ENCODE measurements around the gene SLC7A5.

Gene SLC7A5

GRCh38 chr16:87809150-87809902 lies 60.0 kb downstream of the SLC7A5 start:
- peaks cover 24% of the 10 kb centered on the region for H3K4me1 ChIP-seq (ENCODE audit: control insufficient read depth, insufficient read depth, low read length)

GRCh38 chr16:87808108-87808507 lies 61.2 kb downstream of the SLC7A5 start:
- H3K9ac ChIP-seq (ENCODE audit: low read length) = no peak overlapping the region
- H3K27me3 ChIP-seq (ENCODE audit: control insufficient read depth, insufficient read depth, low read length) = no peaks in the 10 kb centered on the region
- H3K9me3 ChIP-seq (ENCODE audit: control insufficient read depth, insufficient read depth, low read depth, low read length) = peaks cover 9% of the 10 kb centered on the region; the same call in 1 of the 2 replicates
- peaks cover 24% of the 10 kb centered on the region for H3K4me1 ChIP-seq (ENCODE audit: control insufficient read depth, insufficient read depth, low read length)
- no peak overlapping the region for H3K27ac ChIP-seq (ENCODE audit: low read depth, low read length)
- H3K4me3 ChIP-seq (ENCODE audit: low read depth, low read length) = no peak overlapping the region
- no peaks in the 10 kb centered on the region for H3K36me3 ChIP-seq (ENCODE audit: control insufficient read depth, insufficient read depth, low read length)

More at GRCh38 chr16:87809150-87809902, 60.0 kb downstream of the SLC7A5 start:
- H3K27me3 ChIP-seq (ENCODE audit: control insufficient read depth, insufficient read depth, low read length) = no peaks in the 10 kb centered on the region
- H3K9ac ChIP-seq (ENCODE audit: low read length) = no peak overlapping the region
- no peak overlapping the region for H3K27ac ChIP-seq (ENCODE audit: low read depth, low read length)
- H3K4me3 ChIP-seq (ENCODE audit: low read depth, low read length) = no peak overlapping the region
- no peaks in the 10 kb centered on the region for H3K36me3 ChIP-seq (ENCODE audit: control insufficient read depth, insufficient read depth, low read length)
- H3K9me3 ChIP-seq (ENCODE audit: control insufficient read depth, insufficient read depth, low read depth, low read length) = peaks cover 5% of the 10 kb centered on the region; the same call in 1 of the 2 replicates

GRCh38 chr16:87806641-87807546 lies 62.4 kb downstream of the SLC7A5 start:
- H3K9ac ChIP-seq (ENCODE audit: low read length) = peak overlapping the region; percentile 32
- peaks cover 9% of the 10 kb centered on the region; the same call in 1 of the 2 replicates for H3K9me3 ChIP-seq (ENCODE audit: control insufficient read depth, insufficient read depth, low read depth, low read length)
- H3K4me3 ChIP-seq (ENCODE audit: low read depth, low read length) = no peak overlapping the region
- no peaks in the 10 kb centered on the region for H3K36me3 ChIP-seq (ENCODE audit: control insufficient read depth, insufficient read depth, low read length)
- H3K27me3 ChIP-seq (ENCODE audit: control insufficient read depth, insufficient read depth, low read length) = no peaks in the 10 kb centered on the region
- H3K4me1 ChIP-seq (ENCODE audit: control insufficient read depth, insufficient read depth, low read length) = peaks cover 24% of the 10 kb centered on the region
- peak overlapping the region; percentile 43; the same call in 1 of the 2 replicates for H3K27ac ChIP-seq (ENCODE audit: low read depth, low read length)

GRCh38 chr16:87806261-87806640 lies 63.1 kb downstream of the SLC7A5 start:
- no peak overlapping the region for H3K4me3 ChIP-seq (ENCODE audit: low read depth, low read length)
- H3K9ac ChIP-seq (ENCODE audit: low read length) = no peak overlapping the region
- H3K27ac ChIP-seq (ENCODE audit: low read depth, low read length) = no peak overlapping the region
- H3K27me3 ChIP-seq (ENCODE audit: control insufficient read depth, insufficient read depth, low read length) = no peaks in the 10 kb centered on the region
- no peaks in the 10 kb centered on the region for H3K36me3 ChIP-seq (ENCODE audit: control insufficient read depth, insufficient read depth, low read length)
- peaks cover 24% of the 10 kb centered on the region for H3K4me1 ChIP-seq (ENCODE audit: control insufficient read depth, insufficient read depth, low read length)
- peaks cover 9% of the 10 kb centered on the region; the same call in 1 of the 2 replicates for H3K9me3 ChIP-seq (ENCODE audit: control insufficient read depth, insufficient read depth, low read depth, low read length)

GRCh38 chr16:87803385-87803784 lies 65.9 kb downstream of the SLC7A5 start:
- Histone ChIP-seq H3K9ac (ENCODE audit: low read length) (no peak overlapping the region), H3K4me1 (ENCODE audit: control insufficient read depth, insufficient read depth, low read length) (peaks cover 14% of the 10 kb centered on the region), H3K4me3 (ENCODE audit: low read depth, low read length) (no peak overlapping the region), H3K27me3 (ENCODE audit: control insufficient read depth, insufficient read depth, low read length) (no peaks in the 10 kb centered on the region), H3K27ac (ENCODE audit: low read depth, low read length) (no peak overlapping the region), H3K36me3 (ENCODE audit: control insufficient read depth, insufficient read depth, low read length) (no peaks in the 10 kb centered on the region), H3K9me3 (ENCODE audit: control insufficient read depth, insufficient read depth, low read depth, low read length) (peaks cover 12% of the 10 kb centered on the region; the same call in 1 of the 2 replicates)

- H3K36me3 ChIP-seq (ENCODE audit: control insufficient read depth, insufficient read depth, low read length) = no peaks in the 10 kb centered on the region
- H3K27ac ChIP-seq (ENCODE audit: low read depth, low read length) = no peak overlapping the region
- H3K9ac ChIP-seq (ENCODE audit: low read length) = no peak overlapping the region
- H3K9me3 ChIP-seq (ENCODE audit: control insufficient read depth, insufficient read depth, low read depth, low read length) = peaks cover 8% of the 10 kb centered on the region; the same call in 1 of the 2 replicates
- H3K27me3 ChIP-seq (ENCODE audit: control insufficient read depth, insufficient read depth, low read length) = no peaks in the 10 kb centered on the region
- H3K4me1 ChIP-seq (ENCODE audit: control insufficient read depth, insufficient read depth, low read length) = peaks cover 14% of the 10 kb centered on the region
- no peak overlapping the region for H3K4me3 ChIP-seq (ENCODE audit: low read depth, low read length)
These were observed 66.6 kb downstream of the SLC7A5 start for GRCh38 chr16:87802670-87803069.

GRCh38 chr16:87801679-87802259 lies 67.5 kb downstream of the SLC7A5 start:
- Histone ChIP-seq H3K4me3 (ENCODE audit: low read depth, low read length) (no peak overlapping the region), H3K9me3 (ENCODE audit: control insufficient read depth, insufficient read depth, low read depth, low read length) (peaks cover 8% of the 10 kb centered on the region; the same call in 1 of the 2 replicates), H3K4me1 (ENCODE audit: control insufficient read depth, insufficient read depth, low read length) (peaks cover 8% of the 10 kb centered on the region), H3K27ac (ENCODE audit: low read depth, low read length) (no peak overlapping the region), H3K27me3 (ENCODE audit: control insufficient read depth, insufficient read depth, low read length) (no peaks in the 10 kb centered on the region), H3K36me3 (ENCODE audit: control insufficient read depth, insufficient read depth, low read length) (no peaks in the 10 kb centered on the region), H3K9ac (ENCODE audit: low read length) (no peak overlapping the region)

- Histone ChIP-seq H3K4me3 (ENCODE audit: low read depth, low read length) (no peak overlapping the region), H3K9me3 (ENCODE audit: control insufficient read depth, insufficient read depth, low read depth, low read length) (peaks cover 8% of the 10 kb centered on the region; the same call in 1 of the 2 replicates), H3K36me3 (ENCODE audit: control insufficient read depth, insufficient read depth, low read length) (no peaks in the 10 kb centered on the region), H3K27me3 (ENCODE audit: control insufficient read depth, insufficient read depth, low read length) (no peaks in the 10 kb centered on the region), H3K27ac (ENCODE audit: low read depth, low read length) (no peak overlapping the region), H3K4me1 (ENCODE audit: control insufficient read depth, insufficient read depth, low read length) (no peaks in the 10 kb centered on the region), H3K9ac (ENCODE audit: low read length) (no peak overlapping the region)
These were observed 68.8 kb downstream of the SLC7A5 start for GRCh38 chr16:87800497-87800896.

- H3K9me3 ChIP-seq (ENCODE audit: control insufficient read depth, insufficient read depth, low read depth, low read length) = 0 out of 2 replicates have a peak, but pooled peaks cover 4% of the 10 kb centered on the region
- H3K4me3 ChIP-seq (ENCODE audit: low read depth, low read length) = no peak overlapping the region
- no peaks in the 10 kb centered on the region; the same call in 1 of the 2 replicates for H3K4me1 ChIP-seq (ENCODE audit: control insufficient read depth, insufficient read depth, low read length)
- H3K9ac ChIP-seq (ENCODE audit: low read length) = no peak overlapping the region
- no peak overlapping the region for H3K27ac ChIP-seq (ENCODE audit: low read depth, low read length)
- H3K36me3 ChIP-seq (ENCODE audit: control insufficient read depth, insufficient read depth, low read length) = no peaks in the 10 kb centered on the region
- no peaks in the 10 kb centered on the region for H3K27me3 ChIP-seq (ENCODE audit: control insufficient read depth, insufficient read depth, low read length)
These were observed 74.0 kb downstream of the SLC7A5 start for GRCh38 chr16:87795336-87795735.

- Histone ChIP-seq H3K27ac (ENCODE audit: low read depth, low read length) (no peak overlapping the region), H3K36me3 (ENCODE audit: control insufficient read depth, insufficient read depth, low read length) (no peaks in the 10 kb centered on the region), H3K4me1 (ENCODE audit: control insufficient read depth, insufficient read depth, low read length) (no peaks in the 10 kb centered on the region; the same call in 1 of the 2 replicates), H3K9ac (ENCODE audit: low read length) (no peak overlapping the region), H3K27me3 (ENCODE audit: control insufficient read depth, insufficient read depth, low read length) (no peaks in the 10 kb centered on the region), H3K9me3 (ENCODE audit: control insufficient read depth, insufficient read depth, low read depth, low read length) (0 out of 2 replicates have a peak, but pooled peaks cover under 1% of the 10 kb centered on the region), H3K4me3 (ENCODE audit: low read depth, low read length) (no peak overlapping the region)
These were observed 74.7 kb downstream of the SLC7A5 start for GRCh38 chr16:87794485-87795078.

Measured in HUES6 (cell line).